GM19035 (cell line): ENCODE data around the gene TMEM253.

Experiments
- ATAC-seq: cut with Tn5 transposase; IDR thresholded peaks from one replicate; pipeline ENCODE4 v1.9.1; 2021; ENCODE audit not compliant: unreplicated experiment

The TMEM253 gene

DNA sequence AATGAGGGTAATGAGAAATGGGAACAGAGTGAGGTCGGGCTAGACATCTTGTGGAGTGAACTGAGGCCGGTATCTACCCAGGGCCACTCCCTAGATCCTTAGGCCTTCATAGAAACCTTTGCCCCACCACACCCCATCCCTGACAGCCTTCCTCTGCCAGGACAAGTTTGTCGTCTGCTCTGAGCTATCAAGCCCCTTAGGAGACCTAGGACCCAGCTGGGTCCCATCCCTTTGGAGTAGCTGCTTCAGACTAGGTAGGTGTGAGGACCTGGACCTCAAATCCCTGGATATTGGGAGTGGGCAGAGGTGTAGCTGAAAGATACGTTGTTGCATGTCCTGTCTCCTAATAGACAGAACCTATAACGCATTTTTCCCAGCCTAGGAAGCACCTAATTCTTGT lies at the start of gene TMEM253:
TSS of gene TMEM253 (plus strand) at position 136 of the 400 bp plus-strand sequence. CDS start 278 bp downstream, outside the sequence.
- no peak for ATAC-seq

DNA sequence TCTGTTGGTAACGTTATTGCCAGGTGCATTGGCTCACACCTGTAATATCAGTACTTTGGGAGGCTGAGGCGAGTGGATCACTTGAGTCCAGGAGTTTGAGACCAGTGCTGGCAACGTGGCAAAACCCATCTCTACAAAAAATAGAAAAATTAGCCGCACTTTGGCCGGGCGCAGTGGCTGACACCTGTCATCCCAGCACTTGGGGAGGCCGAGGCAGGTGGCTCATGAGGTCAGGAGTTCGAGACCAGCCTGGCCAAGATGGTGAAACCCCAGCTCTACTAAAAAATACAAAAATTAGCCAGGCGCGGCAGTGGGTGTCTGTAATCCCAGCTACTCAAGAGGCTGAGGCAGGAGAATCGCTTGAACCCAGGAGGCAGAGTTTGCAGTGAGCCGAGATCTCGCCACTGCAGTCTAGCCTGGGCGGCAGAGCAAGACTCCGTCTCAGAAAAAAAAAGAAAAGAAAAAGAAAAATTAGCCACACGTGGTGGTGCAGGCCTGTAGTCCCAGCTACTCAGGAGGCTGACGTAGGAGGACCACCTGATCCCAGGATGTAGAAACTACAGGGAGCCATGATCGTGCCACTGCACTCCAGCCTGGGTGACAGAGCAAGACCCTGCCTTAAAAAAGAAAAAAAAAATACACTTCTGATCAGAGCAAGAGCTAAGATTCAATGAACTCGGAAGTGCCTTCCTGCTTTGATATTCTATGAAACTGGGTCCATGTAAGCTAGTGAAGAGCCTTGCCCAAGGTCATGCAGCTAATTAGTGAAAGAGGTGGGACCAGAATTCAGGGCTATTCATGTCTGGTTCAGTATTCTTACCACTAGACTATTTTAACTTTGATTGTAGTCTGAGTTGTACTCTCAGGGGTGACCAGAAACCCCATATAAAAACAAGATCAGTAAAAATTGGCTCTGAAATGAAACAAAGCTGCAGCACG lies 47.4 kb upstream of the TMEM253 start:
- no peak for ATAC-seq

DNA sequence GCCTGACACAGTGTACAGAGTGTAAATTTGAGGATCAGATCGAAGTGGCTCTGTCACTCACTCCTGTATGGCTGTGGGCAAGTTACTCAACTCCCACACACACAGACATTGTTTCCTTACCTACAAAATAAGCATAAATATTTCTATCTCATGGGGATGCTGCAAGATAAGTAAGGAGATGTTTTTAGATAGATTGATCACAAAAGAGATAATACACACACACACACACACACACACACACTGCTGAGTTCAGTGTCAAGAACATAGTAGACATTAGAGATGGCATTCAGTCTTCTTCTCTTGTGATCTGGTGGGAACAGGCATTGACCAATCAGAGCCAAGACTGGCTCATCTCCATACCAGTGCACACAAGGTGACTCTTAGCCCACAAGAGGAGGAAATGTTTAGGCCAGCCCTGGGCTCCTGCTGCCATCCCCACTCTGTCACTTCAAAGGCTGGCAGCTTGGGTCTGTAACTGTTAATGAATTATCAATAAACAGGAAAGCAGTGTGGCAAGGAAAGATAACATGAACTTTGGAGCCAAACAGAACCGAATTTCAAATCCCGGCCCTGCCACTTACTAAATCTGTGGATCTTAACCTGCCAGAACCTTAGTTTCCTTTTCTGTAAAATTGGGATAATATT lies 46.6 kb upstream of the TMEM253 start:
- no peak for ATAC-seq

DNA sequence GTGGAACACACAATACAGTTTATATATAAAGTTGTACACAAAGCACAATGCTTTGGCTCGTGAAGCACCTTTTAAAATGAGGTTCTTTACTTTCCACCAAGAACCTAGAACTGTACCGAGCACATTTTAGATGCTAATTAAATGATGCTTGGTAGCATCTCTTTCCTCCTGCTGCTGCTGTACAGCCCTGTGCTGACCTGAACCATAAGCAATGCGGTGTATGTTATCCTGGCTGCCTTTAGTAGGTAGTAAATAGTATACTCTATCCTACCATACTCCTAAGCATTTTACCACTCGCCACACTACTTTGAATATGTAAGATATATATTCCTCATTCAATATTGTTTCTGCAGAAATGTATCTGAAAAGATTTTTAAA lies 46.1 kb upstream of the TMEM253 start:
- no peak for ATAC-seq

DNA sequence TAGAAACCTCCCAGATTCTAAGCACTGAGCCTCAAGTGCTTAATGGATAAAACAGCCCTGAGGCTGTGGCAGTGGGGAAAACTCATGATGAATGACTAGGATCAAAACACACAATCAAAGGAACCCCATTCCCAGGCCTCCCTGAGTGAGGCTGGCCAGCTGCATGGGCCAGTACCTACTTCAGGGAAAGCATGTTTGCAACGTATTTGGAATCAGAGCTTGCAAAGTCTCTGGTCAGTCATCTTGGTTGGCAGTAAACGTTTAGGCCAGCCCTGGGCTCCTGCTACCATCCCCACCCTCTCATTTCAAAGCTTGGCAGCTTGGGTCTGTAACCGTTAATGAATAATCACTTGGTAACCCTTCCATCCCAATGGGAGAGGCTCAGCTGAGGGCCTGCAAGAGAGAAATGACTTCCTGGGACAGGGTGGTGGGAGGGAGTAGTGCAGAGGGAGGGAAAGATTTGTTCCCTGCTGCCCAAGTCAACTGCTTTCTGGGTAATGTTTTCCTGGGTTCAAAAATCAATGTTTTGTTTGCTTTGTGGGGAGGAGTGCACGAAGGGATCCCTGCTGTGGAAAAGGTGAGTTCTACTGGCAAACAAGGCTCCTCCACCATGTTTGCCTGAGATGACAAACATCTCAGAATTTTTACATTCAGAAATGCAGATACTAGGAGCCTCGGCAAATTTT lies 45.3 kb upstream of the TMEM253 start:
- ATAC-seq: no peak

DNA sequence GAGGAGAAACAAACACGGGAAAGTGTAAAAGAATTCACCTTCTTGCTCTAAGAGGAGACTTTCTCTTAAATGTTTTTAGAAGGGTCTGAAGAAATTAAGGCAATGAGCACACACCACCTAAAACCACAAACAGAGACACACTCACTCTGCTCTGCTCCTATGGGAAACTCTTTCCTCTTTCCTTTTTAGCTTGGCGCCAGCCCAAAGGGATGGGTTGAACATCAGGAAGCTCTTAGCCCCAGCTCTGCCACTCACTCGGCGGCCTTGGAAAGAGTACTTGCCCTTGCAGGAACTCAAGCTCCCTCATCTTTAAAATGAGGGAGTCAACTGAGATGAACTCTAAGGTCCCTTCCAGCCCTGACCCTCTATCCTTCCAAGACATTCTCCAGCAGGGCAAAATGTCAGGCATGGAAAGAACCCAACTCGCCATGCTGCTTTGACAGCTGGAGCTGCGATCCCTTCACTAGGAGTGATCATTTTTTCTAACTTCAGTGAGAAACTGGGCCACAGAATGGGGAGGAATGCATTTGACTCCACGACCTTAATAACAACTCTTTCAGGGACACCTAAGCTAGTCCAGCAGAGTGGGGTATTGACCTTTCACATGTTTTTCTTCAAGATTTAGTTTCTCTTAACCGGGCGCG lies 44.2 kb upstream of the TMEM253 start:
- no peak for ATAC-seq

DNA sequence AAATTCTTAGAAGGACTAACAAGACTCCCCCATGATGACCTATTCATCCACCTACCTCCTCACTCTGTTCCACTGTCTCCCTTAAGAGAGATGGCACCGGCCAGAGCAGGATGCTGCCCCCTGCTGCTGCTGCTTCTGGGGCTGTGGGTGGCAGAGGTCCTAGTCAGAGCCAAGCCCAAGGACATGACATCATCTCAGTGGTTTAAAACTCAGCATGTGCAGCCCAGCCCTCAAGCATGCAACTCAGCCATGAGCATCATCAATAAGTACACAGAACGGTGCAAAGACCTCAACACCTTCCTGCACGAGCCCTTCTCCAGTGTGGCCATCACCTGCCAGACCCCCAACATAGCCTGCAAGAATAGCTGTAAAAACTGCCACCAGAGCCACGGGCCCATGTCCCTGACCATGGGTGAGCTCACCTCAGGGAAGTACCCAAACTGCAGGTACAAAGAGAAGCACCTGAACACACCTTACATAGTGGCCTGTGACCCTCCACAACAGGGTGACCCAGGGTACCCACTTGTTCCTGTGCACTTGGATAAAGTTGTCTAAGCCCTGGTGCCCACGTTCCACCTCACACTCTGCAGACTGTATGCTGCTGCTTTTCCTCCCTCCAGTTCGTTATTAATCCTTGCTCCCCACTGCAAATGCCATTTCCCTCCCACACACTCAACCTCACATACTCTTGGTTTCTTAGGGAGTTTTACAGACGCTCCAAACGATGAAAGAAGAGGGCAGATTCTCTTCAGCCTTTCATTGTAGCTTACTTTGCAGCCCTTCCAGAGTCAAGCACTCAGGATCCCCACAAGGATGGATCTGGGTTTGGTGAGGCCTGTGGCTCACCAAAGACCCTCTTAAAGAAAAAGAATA lies 42.8 kb upstream of the TMEM253 start, which contains the start of gene RNASE8:
TSS of gene RNASE8 (plus strand) at position 20 of the 873 bp plus-strand sequence. CDS start at position 91, 71 bp downstream.
- no peak for ATAC-seq

DNA sequence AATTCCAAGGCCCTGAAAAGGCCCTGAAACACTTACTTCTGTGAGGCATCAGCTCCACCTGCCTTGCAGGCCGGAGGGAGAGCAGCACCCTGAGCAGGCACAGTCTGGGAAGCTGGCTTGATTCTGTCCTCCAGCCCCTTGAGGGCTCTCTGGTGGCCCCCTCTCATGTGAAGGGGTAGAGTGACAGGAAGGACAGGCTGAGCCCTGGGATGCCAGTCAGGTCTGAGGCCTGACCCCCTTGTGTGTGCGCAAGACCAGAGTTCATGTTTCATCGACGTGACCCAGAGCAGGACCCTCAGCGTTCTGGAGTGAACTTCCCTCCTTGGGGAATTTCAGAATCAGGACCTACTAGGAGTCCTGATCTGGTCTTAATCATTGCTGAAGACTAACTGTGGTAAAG lies 42.0 kb upstream of the TMEM253 start:
- ATAC-seq: no peak

DNA sequence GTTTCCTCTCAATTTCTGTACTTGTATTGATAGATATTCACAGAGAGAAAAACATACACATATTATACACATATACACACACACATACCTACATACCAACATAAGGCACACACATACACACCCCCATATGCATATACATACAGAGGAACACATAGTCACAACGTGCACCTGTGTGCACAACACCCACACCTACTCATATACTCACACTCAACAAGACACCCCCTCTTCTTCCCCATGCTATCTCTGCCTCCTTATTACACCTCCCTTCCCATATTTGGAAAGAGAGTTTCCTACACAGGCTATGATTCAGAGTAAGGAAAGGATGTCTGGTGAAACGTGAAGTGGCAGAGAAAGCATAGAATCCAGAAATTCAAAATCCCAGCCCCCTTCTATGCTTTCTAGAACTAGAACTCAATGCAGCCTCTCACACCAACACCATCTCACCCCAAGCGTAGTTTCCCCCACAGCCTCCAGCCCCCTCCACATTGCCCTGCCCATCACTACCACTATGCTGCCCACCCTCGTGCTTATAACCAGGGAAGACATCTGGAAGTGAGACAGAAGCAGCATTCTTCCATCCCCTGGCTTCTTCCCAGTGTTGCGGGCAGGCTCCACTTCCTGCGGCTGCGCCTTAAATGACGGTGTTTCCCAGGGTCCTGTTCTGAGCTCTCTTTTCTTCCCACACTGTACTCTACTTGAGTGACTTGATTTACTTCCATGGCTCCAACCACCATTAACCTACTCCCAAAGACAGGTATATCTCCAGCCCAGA lies 40.8 kb upstream of the TMEM253 start:
- no peak for ATAC-seq

DNA sequence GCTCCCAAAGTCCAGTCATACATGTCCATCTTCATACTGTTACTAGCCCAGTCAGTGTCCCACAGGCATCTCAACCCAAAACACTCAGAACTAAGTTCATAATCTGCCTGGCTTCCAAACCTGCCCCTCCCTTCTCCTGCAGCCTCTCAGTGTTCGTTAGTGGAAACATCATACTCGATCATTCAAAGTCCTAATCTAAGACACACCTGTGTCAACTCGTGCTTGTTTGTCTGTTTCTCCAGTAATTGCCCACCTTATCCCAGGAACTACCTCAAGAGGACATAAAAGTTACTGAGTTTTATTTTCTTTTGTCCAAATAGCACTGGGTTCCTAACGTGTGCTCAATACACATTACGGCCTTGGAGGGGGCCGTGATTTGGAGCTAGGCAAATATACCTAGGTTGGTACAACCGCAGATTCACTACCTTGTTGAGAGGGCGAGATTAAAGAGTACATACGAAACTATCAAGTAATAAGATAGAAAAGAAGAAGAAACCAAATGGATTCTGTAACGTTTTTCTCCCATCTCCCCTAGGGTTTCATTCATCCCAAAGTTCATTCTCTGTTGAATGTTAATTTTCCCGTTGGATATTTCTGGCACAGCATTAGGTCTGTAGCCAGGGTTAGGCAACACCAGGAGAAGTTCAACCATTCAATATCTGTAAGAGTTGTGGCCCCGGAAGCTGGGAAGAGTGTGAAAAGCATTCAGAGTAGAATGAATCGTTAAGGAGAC lies 40.1 kb upstream of the TMEM253 start:
- no peak for ATAC-seq

DNA sequence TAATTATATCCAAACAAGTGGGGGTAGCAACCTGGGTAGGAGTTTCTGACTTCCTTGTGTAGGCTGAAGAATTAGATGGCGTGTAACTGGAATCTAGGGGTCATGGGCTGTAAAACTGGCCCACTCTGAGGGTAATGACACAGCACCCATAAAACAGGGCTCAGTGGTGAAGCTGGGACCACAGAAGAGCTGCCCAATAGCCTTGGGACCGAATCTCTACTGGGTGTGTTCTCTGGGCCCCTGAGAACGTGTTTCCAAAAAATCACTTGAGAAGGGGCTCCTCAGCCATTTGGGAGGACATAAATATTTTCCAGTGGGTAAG lies 39.6 kb upstream of the TMEM253 start:
- no peak for ATAC-seq

DNA sequence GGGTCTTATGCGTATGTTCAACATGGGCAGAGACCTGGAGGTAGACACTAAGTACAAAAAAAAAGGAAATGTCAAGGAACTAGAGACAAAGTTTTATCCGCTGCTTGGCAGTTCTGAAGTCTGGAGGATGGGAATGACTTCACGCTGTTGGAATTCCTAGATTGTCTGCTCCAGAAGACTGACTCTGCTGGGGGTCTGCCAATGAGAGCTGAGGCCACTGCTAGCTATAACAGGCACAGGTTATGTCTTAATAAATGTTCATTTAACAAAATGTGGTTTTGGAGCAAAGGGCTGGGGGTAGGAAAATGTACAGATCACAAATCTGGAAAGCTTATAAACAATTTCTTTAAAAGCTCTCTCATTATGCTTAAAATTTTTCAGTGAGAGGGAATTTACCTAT lies 37.4 kb upstream of the TMEM253 start:
- ATAC-seq: no peak

DNA sequence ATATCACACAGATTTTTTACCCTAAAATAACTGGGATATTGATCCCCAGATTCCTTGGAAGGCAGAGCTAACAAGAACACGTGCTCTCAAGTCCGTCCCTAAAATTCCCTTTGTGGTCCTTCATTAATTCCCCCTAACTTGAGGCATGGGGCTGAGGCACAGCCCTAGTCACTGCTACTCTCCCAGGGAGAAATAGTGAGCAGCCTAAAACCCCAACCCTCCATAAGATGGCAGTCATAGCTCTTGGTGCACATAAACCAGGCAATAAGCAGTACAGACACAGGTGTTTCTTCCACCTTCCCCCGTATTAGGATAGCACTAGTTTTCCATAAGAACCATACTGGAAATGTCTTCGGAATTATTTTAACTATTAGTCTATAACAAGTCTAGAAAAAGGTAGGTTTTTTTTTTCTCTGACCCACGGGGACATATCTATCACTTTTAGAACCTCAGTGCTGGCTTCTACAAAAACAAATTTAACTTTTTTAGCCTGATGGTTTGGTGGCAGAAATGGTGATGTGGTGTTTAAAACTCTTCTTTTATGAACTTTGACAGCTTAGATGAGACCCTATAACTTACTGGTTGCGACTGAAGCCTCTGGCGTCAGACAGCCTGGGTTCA lies 33.9 kb upstream of the TMEM253 start:
- no peak for ATAC-seq

DNA sequence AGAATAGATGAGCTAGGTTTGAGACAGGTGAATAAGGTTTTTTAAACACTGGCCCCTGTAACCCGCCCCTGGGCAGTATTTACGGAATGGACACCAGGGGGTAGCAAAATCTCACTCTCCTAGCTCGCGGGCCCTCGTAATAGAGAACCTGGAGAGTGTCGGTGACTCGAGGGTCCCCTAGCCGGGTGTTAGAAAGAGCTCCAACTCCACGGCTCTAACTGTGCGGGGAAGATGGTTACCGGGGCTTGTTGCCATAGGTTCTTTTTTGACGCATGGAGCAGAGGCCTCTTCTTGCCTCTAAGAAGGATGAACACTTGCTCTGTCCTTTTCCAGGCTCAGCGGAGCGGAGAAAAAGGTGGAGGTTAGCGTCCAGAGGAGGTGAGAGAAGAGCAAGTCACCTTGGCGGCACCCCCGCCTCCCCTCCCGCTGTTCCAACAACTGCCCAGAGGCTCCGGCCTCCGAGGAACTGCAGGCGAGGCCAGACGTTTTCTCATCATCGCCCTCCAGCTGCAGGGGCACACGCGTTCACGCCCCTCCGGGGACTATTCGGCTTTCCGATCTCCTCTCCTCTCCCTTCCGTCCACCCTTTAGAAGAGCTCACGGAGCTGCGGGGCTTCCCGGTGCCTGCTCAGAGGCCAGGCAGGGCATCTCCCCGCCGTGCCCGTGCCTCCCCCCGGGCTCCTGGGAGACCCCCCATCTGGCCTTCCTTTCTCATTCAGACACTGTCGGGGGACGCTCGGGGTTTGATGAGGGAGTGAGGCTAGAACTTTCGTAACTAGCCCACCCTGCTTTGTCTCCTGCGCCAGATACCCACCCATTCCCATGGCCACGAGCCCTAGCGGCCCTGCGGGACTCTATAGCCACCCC lies 32.1 kb upstream of the TMEM253 start:
- no peak for ATAC-seq

DNA sequence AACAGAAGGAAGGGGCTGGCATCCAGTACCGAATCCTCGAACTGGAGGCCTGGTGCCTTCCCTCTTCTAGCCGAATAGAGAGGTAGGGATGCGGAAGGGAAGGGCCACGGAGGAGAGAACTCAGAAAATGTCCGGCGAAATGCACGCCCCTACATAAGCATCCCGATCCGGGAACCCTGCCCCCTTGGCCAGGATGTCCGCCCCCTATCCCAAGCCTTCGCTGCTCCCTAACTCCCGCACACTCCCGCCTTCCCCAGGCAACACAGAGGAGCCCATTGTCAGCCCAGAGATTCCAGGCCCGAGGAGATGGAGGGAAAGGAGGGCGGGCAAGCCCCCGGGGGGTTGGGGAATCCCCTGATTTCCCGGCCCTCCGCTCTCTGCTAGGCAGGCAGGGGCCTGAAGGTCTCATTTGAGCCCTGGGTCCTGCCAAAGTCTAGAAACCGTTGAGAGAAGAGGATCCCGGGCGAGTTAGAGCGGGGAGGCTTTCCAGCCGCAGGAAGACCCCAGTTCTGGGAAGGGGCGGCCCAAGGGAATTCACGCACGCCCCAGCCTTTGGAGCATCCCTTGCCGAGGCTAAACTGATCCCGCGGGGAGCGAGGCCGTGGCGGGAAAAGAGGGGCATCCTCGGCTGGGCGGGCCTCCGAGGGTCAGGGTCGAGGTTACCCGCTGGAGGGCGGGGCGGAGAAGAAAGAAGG lies 31.3 kb upstream of the TMEM253 start:
- no peak for ATAC-seq

DNA sequence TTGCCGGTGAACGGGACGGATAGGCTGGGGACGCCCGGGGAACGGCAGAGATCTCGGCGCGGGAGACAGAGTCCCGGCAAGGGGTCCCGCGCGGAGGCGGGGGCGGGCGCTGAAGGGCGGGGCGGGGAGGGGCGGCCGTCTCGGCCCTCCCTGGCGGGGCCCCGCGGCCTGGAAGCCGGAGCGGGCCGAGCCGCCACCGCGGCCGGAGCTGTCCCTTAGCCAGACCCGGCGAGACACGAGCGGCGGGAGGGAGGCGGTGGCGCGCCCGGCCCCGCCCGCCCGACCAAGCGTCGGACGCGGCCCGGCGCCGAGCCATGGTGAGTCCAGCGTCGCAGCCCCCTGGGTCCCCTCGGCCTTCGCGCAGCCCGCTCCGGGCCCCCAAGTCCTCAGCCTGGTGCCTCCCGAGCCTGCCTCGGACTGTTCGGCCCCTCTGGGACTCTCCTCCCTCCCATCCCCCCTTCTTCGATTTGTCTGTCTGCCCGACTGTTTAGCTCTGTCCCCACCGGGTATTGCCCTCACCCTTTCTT lies 30.7 kb upstream of the TMEM253 start, which contains the start of gene ARHGEF40:
TSS of gene ARHGEF40 (plus strand) at position 222 of the 527 bp plus-strand sequence. CDS start at position 315, 93 bp downstream.
- ATAC-seq: no peak
